RWPE2 (cell line): ENCODE data around the gene SMYD3.

Experiments
- ATAC-seq: fragments of 200-7000 bp; cut with Tn5 transposase; 3 replicates; pipeline ENCODE4 v1.9.1; 2021; ENCODE audit warnings: low read depth
- DNase-seq: peaks from one replicate; pipeline ENCODE4 v3.0.0-alpha.2; 2020; ENCODE audit warnings: low spot score
- H3K27ac ChIP-seq: fragments of 450-650 bp; 2 replicates; pipeline ENCODE4 v1.5.1; 2017; ENCODE audit warnings: mild to moderate bottlenecking; ENCODE audit not compliant: poor library complexity, severe bottlenecking
- H3K27me3 ChIP-seq: fragments of 250-450 bp; sonication (Bioruptor Pico); 2 replicates; pipeline ENCODE4 v1.5.1; 2021; ENCODE audit warnings: mild to moderate bottlenecking, moderate library complexity; ENCODE audit not compliant: insufficient read depth, poor library complexity, severe bottlenecking
- H3K36me3 ChIP-seq: fragments of 250-450 bp; sonication (Bioruptor Pico); 2 replicates; pipeline ENCODE4 v1.5.1; 2020; ENCODE audit warnings: low read depth, mild to moderate bottlenecking, moderate library complexity
- H3K4me1 ChIP-seq: fragments of 250-450 bp; sonication (Bioruptor Pico); 2 replicates; pipeline ENCODE4 v1.5.1; 2021; ENCODE audit warnings: mild to moderate bottlenecking, moderate library complexity; ENCODE audit not compliant: insufficient read depth, poor library complexity, severe bottlenecking
- H3K4me3 ChIP-seq: fragments of 250-450 bp; sonication (Bioruptor Pico); 2 replicates; pipeline ENCODE4 v1.5.1; 2021; ENCODE audit warnings: mild to moderate bottlenecking, moderate library complexity; ENCODE audit not compliant: severe bottlenecking
- H3K9me3 ChIP-seq: fragments of 250-450 bp; sonication (Bioruptor Pico); 2 replicates; pipeline ENCODE4 v1.5.1; 2021; ENCODE audit warnings: mild to moderate bottlenecking, moderate library complexity; ENCODE audit not compliant: severe bottlenecking
- TF ChIP-seq, protein P1 (sequence below): fragments of 450-650 bp; IDR thresholded peaks from one replicate; pipeline ENCODE4 v1.5.1; 2017; ENCODE audit warnings: mild to moderate bottlenecking, moderate library complexity; ENCODE audit not compliant: poor library complexity, severe bottlenecking

The SMYD3 gene

DNA sequence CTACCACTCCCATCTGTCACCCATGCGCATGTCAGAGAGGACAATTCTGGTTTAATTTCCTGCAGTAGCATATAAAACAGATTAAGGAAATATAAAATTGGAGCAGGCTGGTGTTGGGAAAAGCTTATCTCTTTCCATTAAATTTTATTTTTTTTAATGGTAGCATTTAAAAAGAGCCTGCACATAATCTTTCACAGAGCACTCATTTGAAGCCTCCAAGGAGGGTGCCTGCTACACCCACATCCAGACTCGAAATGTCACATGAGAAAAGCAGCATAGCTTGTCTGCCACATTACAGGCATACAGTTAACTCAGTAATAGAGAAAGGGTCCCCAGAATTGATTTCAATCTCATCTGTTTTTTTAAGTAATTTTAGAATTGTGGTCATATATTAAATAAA is 753.3 kb downstream of the SMYD3 start:
- no peaks in the 10 kb centered on the region for H3K9me3 ChIP-seq
- no peak for ATAC-seq
- H3K36me3 ChIP-seq: no peaks in the 10 kb centered on the region

DNA sequence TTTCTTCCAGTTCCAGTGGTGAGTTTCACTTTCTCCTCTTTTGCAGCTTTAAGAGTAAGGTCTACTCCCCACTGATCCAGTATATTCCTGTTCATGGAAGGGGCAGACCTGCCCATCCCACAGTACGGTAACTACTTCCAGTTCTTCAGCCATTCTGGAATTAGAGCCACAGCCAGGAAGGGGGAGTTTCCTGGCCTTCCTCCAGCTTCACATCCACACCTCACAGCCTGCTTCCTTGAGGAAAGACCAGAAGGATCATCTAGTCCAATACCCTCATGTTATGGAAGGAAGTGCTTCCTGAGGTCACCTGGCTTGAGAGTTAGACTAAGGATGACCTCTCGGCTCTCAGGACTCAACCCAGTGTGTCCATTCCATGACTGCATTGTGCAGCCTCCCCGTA is 754.5 kb downstream of the SMYD3 start:
- Histone ChIP-seq H3K36me3 (no peaks in the 10 kb centered on the region), H3K9me3 (no peaks in the 10 kb centered on the region), H3K27ac (no peak overlapping the region), H3K27me3 (no peaks in the 10 kb centered on the region), H3K4me1 (no peaks in the 10 kb centered on the region), H3K4me3 (no peak overlapping the region)
- TF ChIP-seq, protein P1, sequence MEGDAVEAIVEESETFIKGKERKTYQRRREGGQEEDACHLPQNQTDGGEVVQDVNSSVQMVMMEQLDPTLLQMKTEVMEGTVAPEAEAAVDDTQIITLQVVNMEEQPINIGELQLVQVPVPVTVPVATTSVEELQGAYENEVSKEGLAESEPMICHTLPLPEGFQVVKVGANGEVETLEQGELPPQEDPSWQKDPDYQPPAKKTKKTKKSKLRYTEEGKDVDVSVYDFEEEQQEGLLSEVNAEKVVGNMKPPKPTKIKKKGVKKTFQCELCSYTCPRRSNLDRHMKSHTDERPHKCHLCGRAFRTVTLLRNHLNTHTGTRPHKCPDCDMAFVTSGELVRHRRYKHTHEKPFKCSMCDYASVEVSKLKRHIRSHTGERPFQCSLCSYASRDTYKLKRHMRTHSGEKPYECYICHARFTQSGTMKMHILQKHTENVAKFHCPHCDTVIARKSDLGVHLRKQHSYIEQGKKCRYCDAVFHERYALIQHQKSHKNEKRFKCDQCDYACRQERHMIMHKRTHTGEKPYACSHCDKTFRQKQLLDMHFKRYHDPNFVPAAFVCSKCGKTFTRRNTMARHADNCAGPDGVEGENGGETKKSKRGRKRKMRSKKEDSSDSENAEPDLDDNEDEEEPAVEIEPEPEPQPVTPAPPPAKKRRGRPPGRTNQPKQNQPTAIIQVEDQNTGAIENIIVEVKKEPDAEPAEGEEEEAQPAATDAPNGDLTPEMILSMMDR: no peak
- DNase-seq: no peak
- no peak for ATAC-seq

More for the DNA sequence above, 753.3 kb downstream of the SMYD3 start:
- H3K4me3 ChIP-seq: no peak overlapping the region
- no peak for DNase-seq
- no peak overlapping the region for H3K27ac ChIP-seq
- H3K27me3 ChIP-seq: no peaks in the 10 kb centered on the region
- TF ChIP-seq, protein P1: no peak
- no peaks in the 10 kb centered on the region for H3K4me1 ChIP-seq

DNA sequence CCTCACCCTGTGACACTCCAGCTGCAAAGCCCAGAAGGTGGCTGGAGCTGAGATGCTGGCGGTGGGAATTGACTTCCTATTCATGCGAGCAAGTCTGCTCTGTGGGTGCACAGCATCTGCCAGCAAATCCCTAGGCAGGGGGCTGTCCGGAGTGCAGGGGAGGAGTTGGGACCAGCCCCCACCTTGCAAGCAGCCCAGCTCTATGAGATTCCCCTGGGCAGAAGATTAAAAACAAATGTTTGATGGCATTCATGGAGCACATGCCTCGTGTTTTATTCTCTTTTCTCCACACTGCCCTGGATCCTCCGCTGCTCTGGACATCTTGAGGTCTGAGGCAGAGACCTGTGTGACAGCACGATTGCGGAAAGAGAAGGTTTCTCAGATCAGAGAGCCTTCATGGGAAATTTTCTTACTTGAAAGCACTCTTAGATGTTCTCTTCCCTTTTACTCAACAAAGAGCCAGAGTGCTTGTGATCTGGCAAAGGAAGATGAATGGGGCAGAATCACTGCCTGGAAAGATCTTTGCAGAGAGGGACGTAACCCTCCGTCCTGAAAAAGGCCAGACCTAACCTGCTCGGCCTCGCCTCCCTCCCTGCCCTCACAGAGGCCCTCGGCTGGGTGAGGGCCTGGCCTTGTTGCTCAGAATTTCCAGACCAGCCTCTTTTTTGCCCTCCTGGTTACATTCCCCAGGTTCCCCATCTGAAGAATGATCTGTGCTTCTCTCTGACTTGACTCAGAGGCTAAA is 755.2 kb downstream of the SMYD3 start:
- H3K27ac ChIP-seq: no peak overlapping the region
- no peaks in the 10 kb centered on the region for H3K9me3 ChIP-seq
- no peak overlapping the region for H3K4me3 ChIP-seq
- H3K36me3 ChIP-seq: no peaks in the 10 kb centered on the region
- H3K27me3 ChIP-seq: no peaks in the 10 kb centered on the region
- TF ChIP-seq, protein P1: no peak
- no peak for DNase-seq
- no peaks in the 10 kb centered on the region for H3K4me1 ChIP-seq
- ATAC-seq: no peak

DNA sequence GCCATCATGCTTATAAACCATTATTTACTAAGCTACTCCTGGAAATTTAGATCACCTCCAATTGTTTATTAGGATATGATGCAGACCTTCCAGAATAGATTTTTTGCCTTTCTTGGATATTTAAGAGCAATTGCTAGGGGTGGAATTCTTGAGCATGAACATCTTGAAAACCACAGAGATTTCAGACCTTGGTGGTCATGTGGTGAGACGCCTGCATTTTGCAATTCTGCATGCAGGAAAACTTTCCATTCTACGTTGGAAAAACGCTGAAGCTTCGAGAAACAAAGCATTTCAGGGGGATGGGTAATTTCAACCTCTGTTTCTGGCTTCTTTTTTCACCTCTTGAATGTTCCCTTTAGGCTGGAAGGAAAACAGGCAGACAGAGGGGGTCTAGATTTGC is 756.0 kb downstream of the SMYD3 start:
- no peaks in the 10 kb centered on the region for H3K4me1 ChIP-seq
- TF ChIP-seq, protein P1: no peak
- no peak for DNase-seq
- no peaks in the 10 kb centered on the region for H3K27me3 ChIP-seq
- H3K9me3 ChIP-seq: no peaks in the 10 kb centered on the region
- no peak for ATAC-seq
- no peaks in the 10 kb centered on the region for H3K36me3 ChIP-seq
- H3K27ac ChIP-seq: no peak overlapping the region
- H3K4me3 ChIP-seq: no peak overlapping the region

DNA sequence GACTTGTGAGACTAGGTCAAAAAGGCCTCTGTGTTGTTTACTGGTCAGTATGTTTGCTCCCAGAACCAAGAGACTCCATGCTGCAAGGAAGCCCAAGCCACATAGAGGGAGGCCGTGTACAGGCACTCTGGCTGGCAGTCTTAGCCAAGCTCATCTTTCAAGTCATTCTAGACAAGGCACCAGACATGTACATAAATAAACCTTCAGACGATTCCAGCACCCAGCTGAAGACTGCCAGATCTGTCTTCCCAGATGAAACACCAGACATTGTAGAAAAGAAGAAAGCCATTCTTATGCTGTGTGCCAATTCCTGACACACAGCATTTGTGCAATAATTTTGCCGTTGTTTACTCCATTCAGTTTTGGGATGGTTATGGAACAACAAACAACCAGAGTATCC is 756.8 kb downstream of the SMYD3 start:
- Histone ChIP-seq H3K27me3 (no peaks in the 10 kb centered on the region), H3K9me3 (no peaks in the 10 kb centered on the region), H3K4me1 (no peaks in the 10 kb centered on the region), H3K36me3 (no peaks in the 10 kb centered on the region), H3K27ac (no peak overlapping the region), H3K4me3 (no peak overlapping the region)
- TF ChIP-seq, protein P1: no peak
- DNase-seq (no peak), ATAC-seq (no peak)
